Peyer's patch (tissue), 4 donors: Measurements from ENCODE around the gene MAML3. TPM values are rescaled to one million over a fixed set of nuclear protein-coding genes. Genes with fewer than 3 reads are reported as not detected.
A peak's percentile ranks its signal among the peaks of the same experiment; 100 is the strongest.

Experiments
- DNase-seq, 3 donors: peaks; one replicate each; pipeline ENCODE4 v3.0.0-alpha.2; 2017 to 2019
- H3K27ac ChIP-seq, 4 donors: fragments of 200-600 bp; sonication (generic); one replicate each; pipeline ENCODE4 v1.5.1; 2016 to 2019
- H3K27me3 ChIP-seq, 2 donors: fragments of 200-600 bp; sonication (generic); one replicate each; pipeline ENCODE4 v1.5.1; 2019
- H3K36me3 ChIP-seq, 3 donors: fragments of 200-600 bp; sonication (generic); one replicate each; pipeline ENCODE4 v1.5.1; 2016 to 2019
- H3K4me1 ChIP-seq, 4 donors: fragments of 200-600 bp; sonication (generic); one replicate each; pipeline ENCODE4 v1.5.1; 2016 to 2019
- H3K4me3 ChIP-seq, 4 donors: fragments of 200-600 bp; sonication (generic); 1 replicate in 3 of 4; 2 replicates in 1 of 4; pipeline ENCODE4 v1.5.1; 2016 to 2019; ENCODE audit warnings: mild to moderate bottlenecking in 1 of 4
- H3K9me3 ChIP-seq, 4 donors: fragments of 200-600 bp; sonication (generic); one replicate each; pipeline ENCODE4 v1.5.1; 2016 to 2019; ENCODE audit warnings: mild to moderate bottlenecking in 1 of 4
- POLR2A ChIP-seq, 2 donors: fragments of 450-650 bp; IDR thresholded peaks; one replicate each; pipeline ENCODE4 v1.5.1; 2017; ENCODE audit warnings: antibody characterized with exemption in 2 of 2, mild to moderate bottlenecking in 2 of 2, moderate library complexity in 2 of 2
- total RNA-seq, 4 donors: library from RNA; depleted of rRNA; stranded (reverse); fragments of >200 nt; gene quantifications; one replicate each; pipeline ENCODE4 v1.1.0, GENCODE V29; 2016
- TF ChIP-seq, protein P1 (sequence below), 6 experiments: fragments of 450-650 bp in 4 of 6; fragments of 200-600 bp in 2 of 6; sonication (generic) in 1 of 6; IDR thresholded peaks; one replicate each; pipeline ENCODE4 v1.5.1; 2017 to 2019; ENCODE audit warnings: antibody characterized with exemption in 6 of 6, mild to moderate bottlenecking in 3 of 6, moderate library complexity in 1 of 6

Gene MAML3
- total RNA-seq, 4 donors from 2014 or later = 6.5 to 44.6 (median 22.1) TPM

DNA sequence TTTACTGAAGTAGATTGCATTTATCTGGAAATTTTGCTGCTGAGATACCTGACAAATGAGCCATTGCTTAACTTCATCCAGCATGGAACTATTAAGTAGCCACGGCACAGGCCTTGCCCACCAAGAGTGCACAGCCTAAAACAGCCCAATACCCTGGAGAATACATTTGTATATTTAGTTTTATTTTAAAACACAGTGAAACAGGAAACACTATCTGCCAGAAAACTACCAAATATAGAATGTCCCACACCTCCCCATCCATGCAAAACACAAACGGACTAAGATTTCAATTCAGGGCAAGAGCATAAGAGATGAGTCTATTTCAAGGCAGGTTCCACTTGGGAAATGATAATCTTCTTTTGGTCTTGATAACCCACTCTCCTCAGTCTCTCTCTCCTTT is 57.1 kb downstream of the MAML3 start:
- peak overlapping the region in 2 of 4 donors; percentile 47 to 82 for H3K27ac ChIP-seq
- no peaks in the 10 kb centered on the region for H3K36me3 ChIP-seq
- no peaks in the 10 kb centered on the region for H3K27me3 ChIP-seq
- H3K4me3 ChIP-seq = no peak overlapping the region
- no peaks in the 10 kb centered on the region for H3K9me3 ChIP-seq
- peaks cover 0 to 29% (median 2%) of the 10 kb centered on the region in 4 donors for H3K4me1 ChIP-seq
- no peak for DNase-seq
- TF ChIP-seq, protein P1, sequence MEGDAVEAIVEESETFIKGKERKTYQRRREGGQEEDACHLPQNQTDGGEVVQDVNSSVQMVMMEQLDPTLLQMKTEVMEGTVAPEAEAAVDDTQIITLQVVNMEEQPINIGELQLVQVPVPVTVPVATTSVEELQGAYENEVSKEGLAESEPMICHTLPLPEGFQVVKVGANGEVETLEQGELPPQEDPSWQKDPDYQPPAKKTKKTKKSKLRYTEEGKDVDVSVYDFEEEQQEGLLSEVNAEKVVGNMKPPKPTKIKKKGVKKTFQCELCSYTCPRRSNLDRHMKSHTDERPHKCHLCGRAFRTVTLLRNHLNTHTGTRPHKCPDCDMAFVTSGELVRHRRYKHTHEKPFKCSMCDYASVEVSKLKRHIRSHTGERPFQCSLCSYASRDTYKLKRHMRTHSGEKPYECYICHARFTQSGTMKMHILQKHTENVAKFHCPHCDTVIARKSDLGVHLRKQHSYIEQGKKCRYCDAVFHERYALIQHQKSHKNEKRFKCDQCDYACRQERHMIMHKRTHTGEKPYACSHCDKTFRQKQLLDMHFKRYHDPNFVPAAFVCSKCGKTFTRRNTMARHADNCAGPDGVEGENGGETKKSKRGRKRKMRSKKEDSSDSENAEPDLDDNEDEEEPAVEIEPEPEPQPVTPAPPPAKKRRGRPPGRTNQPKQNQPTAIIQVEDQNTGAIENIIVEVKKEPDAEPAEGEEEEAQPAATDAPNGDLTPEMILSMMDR (IDR thresholded peaks at IDR 0.05) = no peak
- TF ChIP-seq POLR2A (IDR thresholded peaks at IDR 0.05) = no peak

DNA sequence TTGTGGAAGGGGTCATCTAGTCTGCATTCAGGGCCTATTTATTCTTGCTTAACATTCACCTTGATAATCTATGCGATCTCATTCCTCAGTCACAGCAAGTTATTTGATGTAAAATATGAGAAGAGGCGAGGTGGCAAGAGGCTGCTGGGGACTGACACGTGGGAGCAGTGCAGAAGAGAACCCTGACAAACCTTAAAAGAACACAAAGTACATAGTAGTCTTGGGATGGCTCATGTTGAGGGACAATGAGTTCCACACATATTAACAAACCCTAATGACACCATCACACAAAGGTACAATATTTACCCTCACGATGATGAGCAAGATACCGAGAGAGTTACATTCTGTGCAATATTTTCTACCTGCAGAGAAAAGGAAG is 57.5 kb downstream of the MAML3 start:
- Histone ChIP-seq H3K4me1 (peaks cover 0 to 32% (median 2%) of the 10 kb centered on the region in 4 donors), H3K9me3 (no peaks in the 10 kb centered on the region), H3K36me3 (no peaks in the 10 kb centered on the region), H3K27me3 (no peaks in the 10 kb centered on the region), H3K27ac (peak overlapping the region in 3 of 4 donors; percentile 29 to 82 (median 47)), H3K4me3 (no peak overlapping the region)
- no peak for TF ChIP-seq POLR2A (IDR thresholded peaks at IDR 0.05)
- TF ChIP-seq, protein P1 (IDR thresholded peaks at IDR 0.05) = no peak
- no peak for DNase-seq

DNA sequence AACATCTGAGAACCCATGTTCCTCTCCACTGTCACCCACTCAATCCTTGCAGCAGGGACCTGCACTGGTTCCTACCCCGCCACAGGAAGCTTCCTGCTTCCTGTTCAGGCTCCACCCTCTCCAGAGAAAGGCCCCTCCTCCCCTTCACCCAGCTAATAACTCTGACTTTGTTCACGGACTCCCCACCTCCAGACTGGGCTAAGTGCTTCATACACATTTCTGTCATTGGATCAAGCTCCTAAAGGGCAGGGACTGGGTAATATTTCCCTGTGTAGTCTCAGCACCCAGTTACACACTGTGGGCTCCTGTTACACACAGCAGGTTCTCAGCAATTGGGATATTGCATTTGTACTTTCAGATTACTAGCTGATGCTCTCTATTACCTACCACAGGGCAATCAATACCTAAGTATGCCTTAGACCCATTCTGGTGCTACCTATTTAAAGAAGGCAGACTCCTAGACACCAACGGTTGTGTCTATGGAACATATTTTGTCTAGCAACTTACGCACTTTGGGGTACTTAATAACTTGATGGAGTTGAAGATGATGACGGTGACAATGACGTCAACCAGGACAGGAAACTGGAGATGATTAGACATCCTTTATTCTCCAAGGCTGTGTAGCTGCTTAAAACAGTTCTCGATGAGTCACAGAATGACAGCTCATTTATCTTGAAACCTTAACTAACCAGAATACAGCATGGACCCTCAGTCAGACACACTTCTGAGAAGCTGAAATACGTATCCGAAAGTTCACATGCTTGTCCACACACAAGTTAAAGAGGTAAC is 58.1 kb downstream of the MAML3 start:
- peak in 2 of 3 donors; percentile 35 to 76 for DNase-seq
- Histone ChIP-seq H3K27ac (peak overlapping the region; percentile 21 to 82 (median 38)), H3K9me3 (no peaks in the 10 kb centered on the region), H3K4me3 (peak overlapping the region in 1 of 4 donors; percentile 7), H3K36me3 (no peaks in the 10 kb centered on the region), H3K27me3 (no peaks in the 10 kb centered on the region), H3K4me1 (peaks cover 0 to 33% (median 2%) of the 10 kb centered on the region in 4 donors)
- peak in 1 of 2 donors; percentile 24 for TF ChIP-seq POLR2A (IDR thresholded peaks at IDR 0.05)
- TF ChIP-seq, protein P1 (IDR thresholded peaks at IDR 0.05) = no peak

DNA sequence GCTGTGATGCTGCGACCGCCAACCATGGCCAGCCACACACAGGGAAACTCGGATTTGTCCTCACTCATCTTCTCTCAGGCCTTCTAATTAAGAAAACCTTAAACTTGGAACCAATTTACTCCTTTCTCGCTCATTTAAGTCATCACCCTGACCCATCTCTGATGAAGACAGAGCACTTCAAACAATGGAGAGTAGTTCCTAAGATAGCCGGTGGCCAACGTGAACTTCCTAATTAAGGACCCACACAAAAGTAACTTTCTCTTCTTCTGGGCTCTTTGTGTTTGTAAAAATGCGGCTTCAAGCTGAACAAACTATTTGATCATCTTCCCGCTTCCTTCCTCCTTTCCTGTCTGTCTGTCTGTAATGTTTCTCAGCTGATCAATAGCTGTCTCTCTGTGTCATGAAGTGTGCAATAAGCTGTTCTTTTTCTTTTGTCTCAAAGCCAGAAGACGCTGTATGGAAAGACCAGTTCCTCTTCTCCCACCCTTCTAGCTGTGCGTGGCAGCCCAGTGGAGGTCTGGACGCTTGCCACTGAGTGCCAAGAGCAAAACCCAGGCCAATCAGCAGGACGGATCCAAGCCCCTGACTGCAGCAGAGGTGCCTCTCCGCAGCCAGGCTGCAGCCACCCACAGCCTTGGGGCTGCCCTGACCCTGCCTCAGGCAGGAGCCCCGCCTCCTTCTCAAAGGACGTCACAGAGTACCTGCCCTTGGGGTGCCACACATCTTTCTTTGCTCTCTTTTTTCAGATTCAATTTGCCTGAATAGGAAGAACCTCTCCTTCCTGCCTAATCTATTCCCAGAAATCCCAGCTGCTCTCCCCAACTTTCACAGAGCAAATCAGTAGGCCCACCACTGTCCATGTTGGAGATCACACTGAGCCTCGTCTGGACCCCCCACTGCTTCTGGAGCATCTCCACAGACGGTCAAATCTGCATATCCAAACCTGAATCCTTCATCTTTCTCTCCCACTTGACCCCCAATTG is 59.3 kb downstream of the MAML3 start:
- H3K4me1 ChIP-seq = peaks cover 0 to 28% (median 2%) of the 10 kb centered on the region in 4 donors
- no peak overlapping the region for H3K4me3 ChIP-seq
- peak overlapping the region; percentile 21 to 82 (median 38) for H3K27ac ChIP-seq
- TF ChIP-seq, protein P1 (IDR thresholded peaks at IDR 0.05) = no peak
- TF ChIP-seq POLR2A (IDR thresholded peaks at IDR 0.05) = no peak
- peak; percentile 53 to 80 (median 56) for DNase-seq
- no peaks in the 10 kb centered on the region for H3K36me3 ChIP-seq
- H3K27me3 ChIP-seq = no peaks in the 10 kb centered on the region
- no peaks in the 10 kb centered on the region for H3K9me3 ChIP-seq

DNA sequence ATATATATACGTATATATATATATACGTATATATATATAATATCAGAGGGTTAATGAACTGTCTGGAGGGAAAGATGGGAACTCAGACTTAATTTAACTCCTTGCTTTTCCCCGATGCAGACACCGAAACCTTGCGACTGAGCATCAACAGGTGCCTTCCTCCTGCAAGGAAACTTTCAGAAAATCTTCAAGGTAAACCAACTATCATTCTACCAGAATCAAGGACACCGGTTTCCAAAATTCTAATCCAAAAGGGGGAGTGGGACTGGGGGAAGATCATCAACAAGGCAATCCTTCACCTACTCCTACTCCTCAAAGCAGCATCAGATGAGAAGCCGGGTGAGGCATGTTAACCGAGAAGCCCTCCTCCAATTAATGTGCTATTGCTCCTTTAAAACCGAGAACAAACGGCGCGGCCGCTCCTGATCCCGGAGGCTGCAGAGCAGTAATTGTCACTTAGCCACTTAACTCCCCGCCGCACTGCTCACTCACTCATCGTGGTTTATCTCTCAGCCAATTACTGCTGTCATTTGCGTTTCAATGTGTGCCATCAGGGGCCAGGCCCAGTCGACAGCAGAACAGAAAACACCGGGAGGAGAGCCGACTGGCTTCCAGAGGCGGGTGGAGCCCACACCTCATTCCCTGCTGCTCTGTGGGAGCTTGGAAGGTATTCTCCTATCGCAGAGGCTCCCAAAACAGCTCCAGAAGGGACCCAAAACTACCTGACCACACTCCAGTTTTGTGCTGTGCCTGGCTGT is 61.7 kb downstream of the MAML3 start:
- DNase-seq = peak; percentile 17 to 71 (median 68)
- Histone ChIP-seq H3K9me3 (no peaks in the 10 kb centered on the region), H3K27me3 (no peaks in the 10 kb centered on the region), H3K4me1 (peaks cover 0 to 15% (median 2%) of the 10 kb centered on the region in 4 donors), H3K36me3 (no peaks in the 10 kb centered on the region), H3K4me3 (peak overlapping the region in 3 of 4 donors; percentile 1 to 42 (median 37)), H3K27ac (peak overlapping the region in 3 of 4 donors; percentile 9 to 72 (median 64))
- TF ChIP-seq, protein P1 (IDR thresholded peaks at IDR 0.05) = no peak
- TF ChIP-seq POLR2A (IDR thresholded peaks at IDR 0.05) = no peak
